Nephron progenitor cell (in vitro differentiated cells): ENCODE measurements around the gene UBE2QL1.
A peak's percentile ranks its signal among the peaks of the same experiment; 100 is the strongest.

Source experiments
- DNase-seq: peaks from one replicate; pipeline ENCODE4 v3.0.0; 2021
- H3K27ac Mint-ChIP-seq: 2 replicates; pipeline ENCODE4 v1.8.0; 2021; ENCODE audit warnings: mild to moderate bottlenecking, moderate library complexity, mixed read lengths
- H3K27me3 Mint-ChIP-seq: 2 replicates; pipeline ENCODE4 v1.8.0; 2021; ENCODE audit warnings: mild to moderate bottlenecking, low read depth, mixed read lengths; ENCODE audit not compliant: poor library complexity
- H3K36me3 Mint-ChIP-seq: 2 replicates; pipeline ENCODE4 v1.8.0; 2021; ENCODE audit warnings: low read depth, mixed read lengths
- H3K4me1 Mint-ChIP-seq: 2 replicates; pipeline ENCODE4 v1.8.0; 2021; ENCODE audit warnings: mixed read lengths
- H3K4me3 Mint-ChIP-seq: 2 replicates; pipeline ENCODE4 v1.8.0; 2021; ENCODE audit warnings: mild to moderate bottlenecking, moderate library complexity, mixed read lengths
- H3K9me3 Mint-ChIP-seq: 2 replicates; pipeline ENCODE4 v1.8.0; 2021; ENCODE audit warnings: mild to moderate bottlenecking, moderate library complexity, mixed read lengths
- TF ChIP-seq, protein P1 (sequence below): fragments of 200-600 bp; sonication (generic); IDR thresholded peaks from 2 replicates; pipeline ENCODE4 v1.5.0; 2021; ENCODE audit warnings: antibody characterized with exemption

The UBE2QL1 gene

DNA sequence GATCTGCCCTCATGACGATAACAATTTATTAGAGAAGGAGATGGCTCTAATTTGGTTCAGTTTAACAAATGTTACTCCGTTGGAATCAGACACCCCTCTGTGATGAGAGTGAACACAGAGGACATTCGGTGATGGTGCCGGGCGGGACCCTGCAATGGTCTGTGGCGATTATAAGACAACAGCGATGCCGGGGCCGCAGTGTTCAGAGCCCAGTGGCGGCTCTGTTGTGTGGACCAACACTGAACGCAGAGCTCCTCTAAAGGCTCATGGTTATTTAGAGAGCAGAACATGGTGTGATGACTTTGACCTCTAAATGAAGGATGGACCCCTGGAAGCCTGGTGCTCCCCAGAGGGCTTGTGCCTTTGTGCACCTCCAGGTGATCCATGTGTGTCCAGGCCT lies 21.2 kb downstream of the UBE2QL1 start:
- H3K27ac Mint-ChIP-seq = no peak overlapping the region
- H3K4me1 Mint-ChIP-seq = peaks cover 28% of the 10 kb centered on the region
- H3K27me3 Mint-ChIP-seq = peaks cover 21% of the 10 kb centered on the region
- H3K36me3 Mint-ChIP-seq = no peaks in the 10 kb centered on the region
- no peak for DNase-seq
- TF ChIP-seq, protein P1, sequence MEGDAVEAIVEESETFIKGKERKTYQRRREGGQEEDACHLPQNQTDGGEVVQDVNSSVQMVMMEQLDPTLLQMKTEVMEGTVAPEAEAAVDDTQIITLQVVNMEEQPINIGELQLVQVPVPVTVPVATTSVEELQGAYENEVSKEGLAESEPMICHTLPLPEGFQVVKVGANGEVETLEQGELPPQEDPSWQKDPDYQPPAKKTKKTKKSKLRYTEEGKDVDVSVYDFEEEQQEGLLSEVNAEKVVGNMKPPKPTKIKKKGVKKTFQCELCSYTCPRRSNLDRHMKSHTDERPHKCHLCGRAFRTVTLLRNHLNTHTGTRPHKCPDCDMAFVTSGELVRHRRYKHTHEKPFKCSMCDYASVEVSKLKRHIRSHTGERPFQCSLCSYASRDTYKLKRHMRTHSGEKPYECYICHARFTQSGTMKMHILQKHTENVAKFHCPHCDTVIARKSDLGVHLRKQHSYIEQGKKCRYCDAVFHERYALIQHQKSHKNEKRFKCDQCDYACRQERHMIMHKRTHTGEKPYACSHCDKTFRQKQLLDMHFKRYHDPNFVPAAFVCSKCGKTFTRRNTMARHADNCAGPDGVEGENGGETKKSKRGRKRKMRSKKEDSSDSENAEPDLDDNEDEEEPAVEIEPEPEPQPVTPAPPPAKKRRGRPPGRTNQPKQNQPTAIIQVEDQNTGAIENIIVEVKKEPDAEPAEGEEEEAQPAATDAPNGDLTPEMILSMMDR = no peak
- no peak overlapping the region for H3K4me3 Mint-ChIP-seq
- no peaks in the 10 kb centered on the region for H3K9me3 Mint-ChIP-seq

DNA sequence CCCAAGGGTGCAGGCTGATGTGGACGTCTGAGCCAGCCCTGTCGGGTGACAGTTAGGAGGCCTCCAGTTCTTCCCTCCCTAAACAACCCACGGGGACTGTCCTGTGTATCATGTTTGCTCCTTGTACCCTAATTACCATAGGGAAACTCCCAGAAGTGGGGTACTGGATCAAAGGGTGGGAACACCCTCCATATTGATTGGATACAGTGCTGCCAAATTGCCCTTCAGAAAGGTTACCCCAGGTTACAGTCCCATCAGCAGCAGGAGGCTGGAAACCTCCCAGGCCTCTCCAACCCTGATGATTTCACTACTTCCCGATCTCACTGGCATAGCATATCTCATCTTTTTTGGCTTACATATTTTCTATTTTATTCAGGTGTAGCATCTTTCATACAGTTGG lies 22.0 kb downstream of the UBE2QL1 start:
- Mint-ChIP-seq H3K27me3 (peaks cover 25% of the 10 kb centered on the region), H3K4me1 (peaks cover 28% of the 10 kb centered on the region), H3K4me3 (no peak overlapping the region), H3K27ac (no peak overlapping the region), H3K9me3 (no peaks in the 10 kb centered on the region), H3K36me3 (no peaks in the 10 kb centered on the region)
- no peak for DNase-seq
- TF ChIP-seq, protein P1 = no peak

DNA sequence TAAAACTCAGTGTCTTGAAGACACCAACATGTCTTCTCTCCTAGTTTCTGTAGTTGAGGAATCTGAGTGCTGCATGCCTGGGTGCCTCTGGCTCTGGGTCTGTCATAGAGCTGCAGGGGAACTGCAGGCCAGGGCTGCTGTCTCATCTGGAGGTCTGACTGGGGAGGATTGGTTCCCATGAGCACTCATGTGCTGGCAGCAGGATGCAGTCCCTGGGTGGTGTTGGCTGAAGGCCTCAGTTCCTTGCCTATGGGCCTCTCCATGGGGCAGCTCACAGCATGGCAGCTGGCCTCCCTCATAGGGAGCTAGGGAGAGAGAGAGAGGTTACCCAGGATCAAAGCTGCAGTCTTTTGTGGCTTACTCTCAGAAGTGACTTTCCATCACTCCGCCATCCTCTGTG lies 22.6 kb downstream of the UBE2QL1 start:
- H3K4me3 Mint-ChIP-seq = no peak overlapping the region
- no peak for DNase-seq
- no peak overlapping the region for H3K27ac Mint-ChIP-seq
- H3K9me3 Mint-ChIP-seq = no peaks in the 10 kb centered on the region
- H3K36me3 Mint-ChIP-seq = no peaks in the 10 kb centered on the region
- H3K27me3 Mint-ChIP-seq = peaks cover 25% of the 10 kb centered on the region
- peaks cover 34% of the 10 kb centered on the region for H3K4me1 Mint-ChIP-seq
- TF ChIP-seq, protein P1 = no peak

DNA sequence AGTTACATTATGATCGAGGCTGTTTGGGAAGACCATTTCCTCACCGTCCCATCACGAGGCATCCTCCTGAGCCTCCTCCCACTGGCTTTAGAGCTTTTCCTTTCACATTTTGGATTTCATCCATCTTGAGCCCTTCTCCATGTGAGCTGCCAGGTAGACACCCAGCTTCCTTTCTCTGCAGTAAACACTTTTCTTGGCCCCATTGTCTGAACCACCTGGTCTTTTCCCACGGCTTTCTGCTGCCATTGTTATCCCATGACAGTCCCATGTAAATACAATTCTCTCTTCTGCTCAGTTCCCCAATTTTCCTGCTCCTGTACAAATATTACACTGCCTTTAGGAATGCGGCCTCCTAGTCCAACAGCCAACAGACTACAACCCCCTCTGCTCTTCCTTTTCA lies 24.1 kb downstream of the UBE2QL1 start:
- DNase-seq = no peak
- TF ChIP-seq, protein P1 = no peak
- peaks cover 20% of the 10 kb centered on the region for H3K27me3 Mint-ChIP-seq
- no peaks in the 10 kb centered on the region for H3K36me3 Mint-ChIP-seq
- H3K9me3 Mint-ChIP-seq = no peaks in the 10 kb centered on the region
- H3K4me3 Mint-ChIP-seq = no peak overlapping the region
- H3K4me1 Mint-ChIP-seq = peaks cover 20% of the 10 kb centered on the region
- no peak overlapping the region for H3K27ac Mint-ChIP-seq

DNA sequence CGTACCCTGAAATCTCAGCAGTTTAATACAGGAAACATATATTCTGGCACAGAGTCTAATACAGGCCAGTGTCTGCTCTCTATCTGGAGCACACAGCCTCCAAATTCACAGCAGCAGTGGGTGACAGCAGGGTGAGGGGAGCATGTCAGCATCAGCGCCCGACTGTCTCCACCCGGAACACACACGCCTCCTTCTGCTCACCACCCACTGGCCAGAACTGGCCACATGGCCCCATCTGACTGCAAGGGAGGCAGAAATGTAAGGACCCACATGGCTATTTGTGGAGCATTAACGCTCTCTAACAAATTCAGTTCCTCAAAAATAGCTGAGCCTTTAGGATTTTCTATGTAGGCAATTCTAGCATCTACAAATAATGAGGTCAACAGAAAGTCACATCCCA lies 24.6 kb downstream of the UBE2QL1 start:
- DNase-seq = no peak
- peaks cover 15% of the 10 kb centered on the region for H3K4me1 Mint-ChIP-seq
- no peaks in the 10 kb centered on the region for H3K36me3 Mint-ChIP-seq
- peaks cover 16% of the 10 kb centered on the region for H3K27me3 Mint-ChIP-seq
- no peaks in the 10 kb centered on the region for H3K9me3 Mint-ChIP-seq
- TF ChIP-seq, protein P1 = no peak
- no peak overlapping the region for H3K4me3 Mint-ChIP-seq
- H3K27ac Mint-ChIP-seq = no peak overlapping the region

DNA sequence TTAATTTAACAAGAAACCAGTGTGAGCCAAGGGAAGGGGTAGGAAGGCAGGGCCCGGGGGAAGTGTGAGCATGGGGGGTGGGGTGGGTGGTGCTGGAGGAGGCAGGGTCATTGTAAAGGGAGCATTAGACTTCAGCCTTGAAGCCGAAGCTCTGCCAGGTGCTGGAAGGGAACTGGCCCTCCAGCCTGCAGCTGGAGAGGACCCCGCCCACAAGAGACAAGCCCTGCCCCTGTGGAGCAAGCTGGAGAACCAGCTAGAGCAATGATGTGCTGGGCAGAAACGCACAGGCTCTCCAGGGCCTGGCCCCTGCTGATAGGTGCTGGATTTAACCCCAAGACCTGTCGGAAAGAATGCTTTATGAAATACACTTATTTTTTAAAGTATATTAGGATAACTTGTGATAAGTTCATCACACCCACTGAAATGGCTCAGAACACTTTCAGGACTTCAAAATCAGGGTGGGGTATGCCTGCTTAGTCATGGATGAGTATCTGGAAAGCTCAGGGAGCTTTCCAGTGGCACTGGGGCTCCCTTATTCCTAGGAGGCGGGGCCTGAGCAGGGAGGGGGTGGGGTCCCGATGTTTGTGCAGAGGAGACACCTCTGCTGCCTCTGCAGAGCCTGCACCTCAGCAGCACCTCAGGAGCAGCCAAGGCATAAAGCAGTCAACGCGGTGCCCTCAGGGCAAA lies 27.1 kb downstream of the UBE2QL1 start:
- Mint-ChIP-seq H3K9me3 (no peaks in the 10 kb centered on the region), H3K27me3 (peaks cover 16% of the 10 kb centered on the region), H3K27ac (no peak overlapping the region), H3K4me1 (peaks cover 7% of the 10 kb centered on the region), H3K4me3 (no peak overlapping the region), H3K36me3 (no peaks in the 10 kb centered on the region)
- TF ChIP-seq, protein P1 = no peak
- peak; percentile 72 for DNase-seq
